Endodermal cell (in vitro differentiated cells): ENCODE measurements around the gene SCAMP1. TPM values are rescaled to one million over a fixed set of nuclear protein-coding genes. Genes with fewer than 3 reads are reported as not detected.

Experiments used
- DNase-seq: peaks from one replicate; pipeline ENCODE4 v3.0.0-alpha.2; 2017
- H3K27ac ChIP-seq: 2 replicates; pipeline ENCODE4 v1.5.1; 2013; ENCODE audit warnings: mild to moderate bottlenecking, low read depth, low read length, moderate library complexity
- H3K27me3 ChIP-seq: 2 replicates; pipeline ENCODE4 v1.6.1; 2013; ENCODE audit warnings: mild to moderate bottlenecking, low read length, moderate library complexity; ENCODE audit not compliant: insufficient read depth, control insufficient read depth, poor library complexity, severe bottlenecking
- H3K36me3 ChIP-seq: 2 replicates; pipeline ENCODE4 v1.7.0; 2013; ENCODE audit warnings: mild to moderate bottlenecking, low read length, moderate library complexity; ENCODE audit not compliant: control insufficient read depth, insufficient read depth
- H3K4me1 ChIP-seq: one replicate; pipeline ENCODE4 v1.7.0; 2013; ENCODE audit warnings: low read length; ENCODE audit not compliant: control insufficient read depth, insufficient read depth
- H3K4me3 ChIP-seq: 2 replicates; pipeline ENCODE4 v1.5.1; 2013; ENCODE audit warnings: mild to moderate bottlenecking, low read length, moderate library complexity
- H3K9ac ChIP-seq: 2 replicates; pipeline ENCODE4 v1.6.1; 2013; ENCODE audit warnings: mild to moderate bottlenecking, low read length, moderate library complexity; ENCODE audit not compliant: poor library complexity, severe bottlenecking; ENCODE audit errors: extremely low read depth
- H3K9me3 ChIP-seq: 2 replicates; pipeline ENCODE4 v1.6.1; 2013; ENCODE audit warnings: mild to moderate bottlenecking, low read length, moderate library complexity; ENCODE audit not compliant: control insufficient read depth
- H3K27ac Mint-ChIP-seq: 2 replicates; pipeline ENCODE4 v1.8.0; 2020; ENCODE audit warnings: mixed read lengths
- H3K27me3 Mint-ChIP-seq: 2 replicates; pipeline ENCODE4 v1.8.0; 2021; ENCODE audit warnings: mild to moderate bottlenecking, mixed read lengths; ENCODE audit not compliant: insufficient read depth
- H3K36me3 Mint-ChIP-seq: 2 replicates; pipeline ENCODE4 v1.8.0; 2020; ENCODE audit warnings: low read depth, mixed read lengths
- H3K4me1 Mint-ChIP-seq: 2 replicates; pipeline ENCODE4 v1.8.0; 2020; ENCODE audit warnings: mixed read lengths
- H3K4me3 Mint-ChIP-seq: 2 replicates; pipeline ENCODE4 v1.8.0; 2020; ENCODE audit warnings: mild to moderate bottlenecking, moderate library complexity, mixed read lengths
- H3K9me3 Mint-ChIP-seq: 2 replicates; pipeline ENCODE4 v1.8.0; 2020; ENCODE audit warnings: mild to moderate bottlenecking, mixed read lengths
- CTCF ChIP-seq: fragments of 200-600 bp; sonication (generic); conservative IDR thresholded peaks from 2 replicates; pipeline ENCODE4 v1.5.0; 2021; ENCODE audit warnings: antibody characterized with exemption, mild to moderate bottlenecking
- WGBS, 2 experiments: methylation state at CpG; one replicate each; pipeline versions ENCODE4 v1.1.5 to v1.1.7; 2013; ENCODE audit warnings: missing lambda C conversion rate in 2 of 2, mixed read lengths in 1 of 2; ENCODE audit not compliant: insufficient coverage in 1 of 2, insufficient read length in 1 of 2; 5-methylcytosine and 5-hydroxymethylcytosine counted together
- total RNA-seq, 2 donors: library from RNA; stranded (reverse); fragmentation: NEBNext Ultra II Directional in 1 of 2; extraction: Animal tissue kit (Norgen Biotek cat#: 25700) in 1 of 2; gene quantifications; 2 replicates in 1 of 2; 3 replicates in 1 of 2; pipeline ENCODE4 v1.2.1, GENCODE V29; 2021

SCAMP1 gene
- total RNA-seq, 2 donors from 2014 or later = 53.3 to 56.4 TPM

- no peak for TF ChIP-seq CTCF
- H3K4me3 Mint-ChIP-seq = peak overlapping the region; percentile 94
- H3K27me3 Mint-ChIP-seq = no peaks in the 10 kb centered on the region
- H3K36me3 Mint-ChIP-seq = peaks cover 7% of the 10 kb centered on the region
- Histone ChIP-seq H3K9ac (peak overlapping the region; percentile 78), H3K4me3 (peak overlapping the region; percentile 94), H3K27ac (no peak overlapping the region), H3K36me3 (peaks cover 8% of the 10 kb centered on the region), H3K9me3 (peaks cover 5% of the 10 kb centered on the region), H3K4me1 (no peaks in the 10 kb centered on the region), H3K27me3 (no peaks in the 10 kb centered on the region)
- H3K27ac Mint-ChIP-seq = no peak overlapping the region
- DNase-seq = no peak
- H3K9me3 Mint-ChIP-seq = no peaks in the 10 kb centered on the region
- H3K4me1 Mint-ChIP-seq = peaks cover 16% of the 10 kb centered on the region
- 78 to 91% methylated on average over 3 of the region's 3 CpGs for WGBS, 2 experiments
Observed at GRCh38 chr5:78362220-78362619, 1.8 kb downstream of the SCAMP1 start.

- no peak overlapping the region for H3K27ac ChIP-seq
- no peaks in the 10 kb centered on the region for H3K4me1 ChIP-seq
- no peak for TF ChIP-seq CTCF
- no peak for DNase-seq
- H3K4me3 Mint-ChIP-seq = no peak overlapping the region
- 95 to 100% methylated on average over 1 of the region's 1 CpG for whole genome bisulfite sequencing, 2 experiments
- H3K27ac Mint-ChIP-seq = no peak overlapping the region
- H3K4me3 ChIP-seq = no peak overlapping the region
- no peaks in the 10 kb centered on the region for H3K27me3 ChIP-seq
- H3K9me3 Mint-ChIP-seq = no peaks in the 10 kb centered on the region
- peaks cover 21% of the 10 kb centered on the region for H3K4me1 Mint-ChIP-seq
- no peaks in the 10 kb centered on the region for H3K36me3 ChIP-seq
- peaks cover 6% of the 10 kb centered on the region for H3K36me3 Mint-ChIP-seq
- no peak overlapping the region for H3K9ac ChIP-seq
- H3K9me3 ChIP-seq = peaks cover 5% of the 10 kb centered on the region
- H3K27me3 Mint-ChIP-seq = no peaks in the 10 kb centered on the region
Observed at GRCh38 chr5:78364005-78364404, 3.6 kb downstream of the SCAMP1 start.

- H3K9ac ChIP-seq = no peak overlapping the region
- whole genome bisulfite sequencing, 2 experiments = 93 to 96% methylated on average over 5 to 6 of the region's 6 CpGs
- Mint-ChIP-seq H3K27ac (no peak overlapping the region), H3K9me3 (no peaks in the 10 kb centered on the region), H3K36me3 (peaks cover 4% of the 10 kb centered on the region), H3K27me3 (no peaks in the 10 kb centered on the region), H3K4me1 (peaks cover 6% of the 10 kb centered on the region), H3K4me3 (no peak overlapping the region)
- no peak for DNase-seq
- H3K36me3 ChIP-seq = no peaks in the 10 kb centered on the region
- no peak overlapping the region for H3K4me3 ChIP-seq
- H3K27me3 ChIP-seq = no peaks in the 10 kb centered on the region
- peaks cover 5% of the 10 kb centered on the region for H3K9me3 ChIP-seq
- TF ChIP-seq CTCF = peak; percentile 60
- H3K27ac ChIP-seq = no peak overlapping the region
- no peaks in the 10 kb centered on the region for H3K4me1 ChIP-seq
Observed at GRCh38 chr5:78367318-78367991, 7.0 kb downstream of the SCAMP1 start.
